Measurements from ENCODE around the gene MYL11.

DNA sequence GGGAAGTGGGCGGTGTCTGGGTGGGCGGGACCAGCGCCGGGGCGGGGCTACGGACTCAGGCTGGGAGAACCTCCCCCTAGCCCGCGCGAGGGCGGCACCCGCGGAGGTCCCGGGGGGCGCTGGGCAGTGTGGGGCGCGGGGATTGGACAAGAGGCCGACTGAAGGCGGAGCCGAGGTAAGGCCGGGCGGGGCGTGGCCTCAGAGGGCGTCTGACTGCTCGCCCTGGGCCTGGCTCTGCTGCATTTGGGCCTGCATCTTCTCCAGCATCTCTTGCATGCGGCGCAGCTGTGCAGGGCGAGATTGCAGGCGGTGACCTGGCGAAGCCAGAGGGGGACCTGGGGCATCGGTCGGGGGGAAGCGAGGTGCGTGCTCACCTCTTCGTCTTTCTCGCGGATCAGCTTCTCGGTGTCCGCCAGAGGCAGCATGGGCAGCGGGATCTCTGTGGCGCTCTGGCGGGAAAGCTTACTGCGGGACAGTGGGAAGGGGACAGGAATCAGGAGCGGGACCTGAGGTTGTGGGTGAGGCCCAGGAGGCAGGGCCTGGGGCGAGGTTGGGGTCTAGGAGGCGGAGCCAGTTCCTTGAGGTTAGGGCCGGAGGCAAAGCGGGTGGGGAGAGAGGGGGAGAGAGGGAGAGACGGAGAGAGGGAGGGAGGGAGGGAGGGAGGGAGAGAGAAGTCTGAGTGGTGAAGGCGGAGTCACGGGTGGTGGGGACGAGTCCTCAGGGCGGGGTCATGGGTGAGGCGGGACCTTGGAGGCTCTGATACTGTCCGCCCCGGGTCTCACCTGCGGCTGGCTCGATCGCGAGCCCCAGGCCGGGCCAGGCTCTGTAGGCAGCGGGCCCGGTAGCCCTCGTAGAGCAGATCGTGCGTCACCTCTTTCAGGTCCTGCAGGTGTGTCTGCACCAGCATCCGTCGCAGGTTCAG lies 3.9 kb downstream of the MYL11 start:
- TF ChIP-seq, protein P1, sequence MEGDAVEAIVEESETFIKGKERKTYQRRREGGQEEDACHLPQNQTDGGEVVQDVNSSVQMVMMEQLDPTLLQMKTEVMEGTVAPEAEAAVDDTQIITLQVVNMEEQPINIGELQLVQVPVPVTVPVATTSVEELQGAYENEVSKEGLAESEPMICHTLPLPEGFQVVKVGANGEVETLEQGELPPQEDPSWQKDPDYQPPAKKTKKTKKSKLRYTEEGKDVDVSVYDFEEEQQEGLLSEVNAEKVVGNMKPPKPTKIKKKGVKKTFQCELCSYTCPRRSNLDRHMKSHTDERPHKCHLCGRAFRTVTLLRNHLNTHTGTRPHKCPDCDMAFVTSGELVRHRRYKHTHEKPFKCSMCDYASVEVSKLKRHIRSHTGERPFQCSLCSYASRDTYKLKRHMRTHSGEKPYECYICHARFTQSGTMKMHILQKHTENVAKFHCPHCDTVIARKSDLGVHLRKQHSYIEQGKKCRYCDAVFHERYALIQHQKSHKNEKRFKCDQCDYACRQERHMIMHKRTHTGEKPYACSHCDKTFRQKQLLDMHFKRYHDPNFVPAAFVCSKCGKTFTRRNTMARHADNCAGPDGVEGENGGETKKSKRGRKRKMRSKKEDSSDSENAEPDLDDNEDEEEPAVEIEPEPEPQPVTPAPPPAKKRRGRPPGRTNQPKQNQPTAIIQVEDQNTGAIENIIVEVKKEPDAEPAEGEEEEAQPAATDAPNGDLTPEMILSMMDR (conservative IDR thresholded peaks at IDR 0.05): peak; percentile 18; the same call in 1 of the 2 replicates
- TF ChIP-seq EZH2 (IDR thresholded peaks at IDR 0.05; ENCODE audit: low read depth): no peak
